PC-9 (cell line): ENCODE results near the gene LGALS9B. TPM values are rescaled to one million over a fixed set of nuclear protein-coding genes. Genes with fewer than 3 reads are reported as not detected.
"Not testable (repeated sequence)": the region's sequence is repeated elsewhere in the genome, so short reads cannot be mapped to it uniquely, and the experiment has no call there.

Experiments
- BruUV-seq: library from RNA; stranded (reverse); fragments of 400-500 nt; replicated peaks from 2 replicates; lab custom pipeline; 2021; lab: Mats Ljungman, UMichigan
- CTCF ChIA-PET: fragments of 300-600 bp; sonication (Branson Sonifier 250); formaldehyde crosslinking; loops from one replicate; lab custom pipeline; 2022; ENCODE audit warnings: antibody characterized with exemption; lab: Charles Lee
- POLR2A ChIA-PET: fragments of 300-600 bp; sonication (Branson Sonifier 250); formaldehyde crosslinking; loops from one replicate; lab custom pipeline; 2022; ENCODE audit warnings: antibody characterized with exemption; ENCODE audit not compliant: unreplicated experiment; lab: Charles Lee
- DNase-seq, 2 experiments: peaks; one replicate each; pipeline versions ENCODE4 v3.0.0 to v3.0.0-alpha.2; 2015 to 2022; ENCODE audit warnings: mixed read lengths in 1 of 2
- H2AFZ ChIP-seq: fragments of 200-600 bp; sonication (generic); 2 replicates; pipeline ENCODE4 v1.8.1; 2017; ENCODE audit warnings: antibody characterized with exemption
- H3F3A ChIP-seq: fragments of 200-600 bp; sonication (generic); 2 replicates; pipeline ENCODE4 v1.8.1; 2017; ENCODE audit warnings: antibody characterized with exemption, mild to moderate bottlenecking, low read depth; ENCODE audit not compliant: insufficient read depth
- H3K27ac ChIP-seq: fragments of 200-600 bp; sonication (generic); 2 replicates; pipeline ENCODE4 v1.6.1; 2016; ENCODE audit warnings: mixed run types
- H3K27me3 ChIP-seq: fragments of 200-600 bp; sonication (generic); 2 replicates; pipeline ENCODE4 v1.6.1; 2016; ENCODE audit warnings: low read depth, mixed run types; ENCODE audit not compliant: insufficient read depth
- H3K36me3 ChIP-seq: fragments of 200-600 bp; sonication (generic); 2 replicates; pipeline ENCODE4 v1.6.1; 2016; ENCODE audit warnings: low read depth, mixed run types
- H3K4me1 ChIP-seq: fragments of 200-600 bp; sonication (generic); replicated peaks from 2 replicates; pipeline ENCODE4 v1.6.1; 2016; ENCODE audit warnings: mixed run types; ENCODE audit not compliant: insufficient read depth
- H3K4me2 ChIP-seq: fragments of 200-600 bp; sonication (generic); 2 replicates; pipeline ENCODE4 v1.6.1; 2017; ENCODE audit warnings: mixed run types
- H3K4me3 ChIP-seq: fragments of 200-600 bp; sonication (generic); 2 replicates; pipeline ENCODE4 v1.6.1; 2016; ENCODE audit warnings: mixed run types
- H3K79me2 ChIP-seq: fragments of 200-600 bp; sonication (generic); 2 replicates; pipeline ENCODE4 v1.6.1; 2017; ENCODE audit warnings: low read depth, mixed run types
- H3K9me2 ChIP-seq: fragments of 200-600 bp; sonication (generic); 2 replicates; pipeline ENCODE4 v1.8.1; 2017; ENCODE audit warnings: mild to moderate bottlenecking; ENCODE audit not compliant: insufficient read depth
- H3K9me3 ChIP-seq: fragments of 200-600 bp; sonication (generic); 2 replicates; pipeline ENCODE4 v1.8.1; 2016; ENCODE audit warnings: low read depth; ENCODE audit not compliant: insufficient read depth
- H4K20me1 ChIP-seq: fragments of 200-600 bp; sonication (generic); 2 replicates; pipeline ENCODE4 v1.8.1; 2017; ENCODE audit not compliant: insufficient read depth
- intact Hi-C: fragments of 100-400 bp; cut with micrococcal nuclease; formaldehyde crosslinking; loops from one replicate; pipeline ENCODE4 v1.10.0; 2022; ENCODE audit not compliant: unreplicated experiment
- total RNA-seq: library from RNA; stranded (reverse); gene quantifications from 2 replicates; pipeline ENCODE4 v1.2.3, GENCODE V29; 2021

The LGALS9B gene
- total RNA-seq, 1 experiment from 2014 or later: 9.8 TPM

DNA sequence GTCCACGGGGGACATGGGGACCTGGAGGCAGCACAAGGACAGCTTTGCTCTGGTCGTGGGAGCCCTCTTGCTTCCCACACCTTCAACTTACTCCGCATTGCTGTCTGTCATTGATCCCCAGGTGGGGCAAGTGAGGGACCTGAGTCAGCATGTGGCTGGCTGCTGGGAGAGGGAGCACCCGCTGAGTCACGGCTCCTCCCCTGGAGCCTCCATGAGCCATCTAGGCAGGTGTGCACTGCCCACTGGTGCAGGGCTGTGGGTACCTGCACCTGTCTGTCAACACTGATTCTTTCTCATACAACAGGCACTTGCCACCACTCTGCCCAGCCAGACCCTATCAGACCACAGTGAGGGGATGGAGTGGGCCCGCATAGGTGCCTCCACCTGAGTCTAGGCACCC is 24.8 kb upstream of the LGALS9B start:
- CTCF ChIA-PET, H3K4me3 ChIP-seq, H3K9me3 ChIP-seq, H3K4me1 ChIP-seq, H3K27me3 ChIP-seq, H3K9me2 ChIP-seq, H3K27ac ChIP-seq, H4K20me1 ChIP-seq, H3K79me2 ChIP-seq, H3K36me3 ChIP-seq, H3F3A ChIP-seq, BruUV-seq, intact Hi-C loops, H2AFZ ChIP-seq, POLR2A ChIA-PET: not testable (repeated sequence)
- 0 out of 2 replicates have a peak overlapping the region, but pooled peaks have one; percentile 15 for H3K4me2 ChIP-seq
- peak; percentile 33 to 50 for DNase-seq

DNA sequence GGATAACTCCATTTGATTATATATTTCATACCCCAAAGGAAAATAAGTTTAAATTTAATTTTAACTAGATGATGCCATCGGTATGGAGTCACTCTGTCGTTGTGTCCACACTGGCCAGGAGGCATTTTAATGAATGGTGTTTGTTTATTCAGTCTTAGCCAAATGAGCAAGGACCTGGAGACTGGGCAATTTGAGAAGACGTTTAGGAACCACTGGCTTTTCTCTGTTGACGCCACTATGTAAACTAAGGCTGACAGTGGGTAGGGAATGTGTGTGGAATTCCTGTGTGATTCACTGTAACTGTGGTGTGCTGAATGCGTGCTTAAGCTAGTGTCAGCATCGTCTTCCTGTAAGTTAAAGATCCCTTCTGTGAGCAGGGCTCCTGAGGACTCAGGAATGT is 17.6 kb upstream of the LGALS9B start:
- H3K27me3 ChIP-seq, H3F3A ChIP-seq, H3K4me1 ChIP-seq, H3K4me3 ChIP-seq, intact Hi-C loops, H3K9me3 ChIP-seq, H2AFZ ChIP-seq, POLR2A ChIA-PET, CTCF ChIA-PET, H4K20me1 ChIP-seq, H3K36me3 ChIP-seq, H3K79me2 ChIP-seq, BruUV-seq, H3K9me2 ChIP-seq: not testable (repeated sequence)
- peak overlapping the region; percentile 41; the same call in 1 of the 2 replicates for H3K27ac ChIP-seq
- peak; percentile 16 to 88 for DNase-seq
- peak overlapping the region; percentile 67 for H3K4me2 ChIP-seq

DNA sequence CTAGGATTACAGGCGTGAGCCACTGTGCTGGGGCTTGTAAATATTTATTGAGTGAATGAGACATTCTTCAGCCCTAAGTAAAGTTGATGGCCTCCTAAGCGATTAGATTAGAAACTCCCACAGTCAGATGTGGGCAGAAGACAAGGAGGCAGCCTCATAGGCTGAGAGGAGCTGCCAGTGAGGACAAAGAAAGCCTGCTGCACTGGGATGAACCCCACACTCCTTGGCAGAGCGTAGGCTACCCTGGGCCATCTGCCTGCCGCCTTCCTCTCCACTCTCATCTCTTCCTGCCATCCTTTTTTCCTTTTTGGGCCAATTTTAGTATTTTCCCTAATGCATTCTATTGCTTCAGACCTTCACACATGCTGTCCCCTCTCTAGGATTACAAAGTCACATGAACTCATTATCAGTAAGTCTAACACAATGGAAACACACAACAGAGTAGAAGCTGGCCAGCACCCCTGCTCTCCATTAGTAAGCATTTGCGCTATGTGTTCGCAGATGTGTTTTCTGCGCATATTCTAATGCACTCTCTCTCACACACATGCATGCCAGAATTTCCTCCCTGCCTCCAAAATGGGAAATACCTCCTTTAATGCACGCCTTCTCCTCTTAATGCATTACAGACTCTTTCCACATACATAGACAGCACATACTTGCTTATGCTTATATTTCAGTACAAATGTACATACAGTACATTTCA is 12.7 kb upstream of the LGALS9B start:
- H3K79me2 ChIP-seq, H3K27me3 ChIP-seq, H3K4me2 ChIP-seq, H3K9me3 ChIP-seq, H4K20me1 ChIP-seq, H2AFZ ChIP-seq, BruUV-seq, CTCF ChIA-PET, POLR2A ChIA-PET, H3K27ac ChIP-seq, DNase-seq, H3F3A ChIP-seq, H3K36me3 ChIP-seq, H3K9me2 ChIP-seq, intact Hi-C loops, H3K4me3 ChIP-seq, H3K4me1 ChIP-seq: not testable (repeated sequence)

DNA sequence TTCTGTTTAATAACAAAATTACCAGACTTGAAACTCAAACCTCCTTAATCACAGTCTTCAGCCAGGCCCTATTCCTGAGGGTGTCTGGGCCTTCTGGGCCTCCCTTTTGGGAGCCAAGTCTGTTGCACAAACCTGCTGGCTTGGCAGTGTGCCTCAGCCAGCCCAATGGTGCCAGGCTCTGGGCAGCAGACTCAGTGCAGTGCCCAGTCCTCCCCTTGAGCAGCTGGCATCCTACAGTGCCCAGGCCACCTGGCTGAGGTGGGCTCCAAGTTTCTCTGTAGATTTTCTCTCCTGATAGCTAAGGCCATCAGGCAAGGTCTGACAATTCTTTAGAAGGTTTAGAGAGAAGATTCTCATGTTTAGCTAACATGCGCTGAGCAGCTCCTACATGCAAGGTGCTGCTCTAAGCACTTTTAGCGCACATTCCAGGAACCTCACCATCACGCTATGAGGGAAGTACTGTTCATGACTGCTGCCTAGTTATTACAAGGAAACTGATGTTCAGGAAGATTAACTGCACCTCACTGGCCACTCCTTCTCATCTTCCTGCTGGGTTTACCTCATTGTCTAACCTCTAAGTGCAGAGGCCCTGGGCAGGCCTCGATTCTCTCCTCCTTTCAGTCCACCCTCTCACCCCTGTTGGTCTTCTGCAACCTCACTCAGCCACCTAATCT is 10.2 kb upstream of the LGALS9B start:
- H3K36me3 ChIP-seq, DNase-seq, H3K4me2 ChIP-seq, intact Hi-C loops, BruUV-seq, H3K4me1 ChIP-seq, H2AFZ ChIP-seq, H3K4me3 ChIP-seq, CTCF ChIA-PET, H3K9me3 ChIP-seq, H3F3A ChIP-seq, H3K27ac ChIP-seq, H3K79me2 ChIP-seq, POLR2A ChIA-PET, H3K9me2 ChIP-seq, H3K27me3 ChIP-seq, H4K20me1 ChIP-seq: not testable (repeated sequence)

DNA sequence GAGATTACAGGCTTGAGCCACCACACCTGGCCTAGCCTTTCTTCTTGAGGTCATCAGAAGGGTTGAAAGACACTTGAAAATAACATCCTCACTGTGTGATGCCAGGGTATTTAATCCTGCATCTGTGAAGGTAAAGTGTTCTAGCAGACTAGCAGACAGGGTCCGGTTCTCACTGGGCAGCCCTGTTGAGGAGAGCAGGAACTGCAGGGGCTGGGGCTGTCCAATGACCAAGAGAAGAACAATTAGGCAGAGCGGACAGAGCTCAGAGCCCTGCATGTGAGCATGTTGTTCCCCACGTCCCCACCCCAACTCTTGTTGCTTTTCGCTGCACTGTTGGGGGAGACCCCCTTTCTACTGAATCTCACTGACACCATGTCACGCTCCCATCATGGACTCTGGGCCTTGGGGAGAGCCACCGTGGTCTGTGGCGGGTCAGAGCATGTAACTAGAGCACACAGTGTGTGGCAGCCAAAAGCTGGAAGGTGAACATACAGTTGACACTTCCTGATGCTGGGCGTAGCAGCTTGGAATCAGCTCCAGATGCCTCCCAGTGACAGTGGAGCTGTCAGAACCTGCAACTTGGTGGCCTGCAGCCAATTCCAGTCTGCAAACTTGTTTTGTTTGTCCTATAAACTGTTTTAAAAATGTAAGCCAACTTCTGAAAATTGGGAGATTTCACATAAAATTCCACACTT is 7.9 kb upstream of the LGALS9B start:
- intact Hi-C loops, H3K27me3 ChIP-seq, H3K4me1 ChIP-seq, H4K20me1 ChIP-seq, H3K4me2 ChIP-seq, POLR2A ChIA-PET, H3K9me3 ChIP-seq, H2AFZ ChIP-seq, H3K9me2 ChIP-seq, H3K79me2 ChIP-seq, CTCF ChIA-PET, H3K4me3 ChIP-seq, DNase-seq, H3K36me3 ChIP-seq, BruUV-seq, H3F3A ChIP-seq, H3K27ac ChIP-seq: not testable (repeated sequence)

DNA sequence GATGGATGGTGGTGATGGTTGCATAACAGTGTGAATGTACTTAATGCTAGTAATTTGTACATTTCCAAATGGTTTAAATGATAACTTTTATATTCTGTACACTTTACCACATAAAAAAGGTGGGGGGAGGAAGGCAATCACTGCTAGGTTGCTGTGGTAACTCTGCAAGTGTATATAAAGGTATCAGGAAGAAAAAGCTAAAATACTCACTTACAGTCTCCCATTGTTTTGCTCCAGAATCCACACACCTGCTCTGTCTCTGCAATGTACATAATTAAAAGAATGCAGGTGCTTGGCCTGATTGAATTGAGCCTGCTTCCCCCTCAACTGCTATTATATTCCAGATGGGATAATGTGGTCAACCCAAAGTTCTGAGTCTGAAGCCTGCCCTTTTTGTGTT is 6.7 kb upstream of the LGALS9B start:
- H3K4me2 ChIP-seq, H3K9me3 ChIP-seq, CTCF ChIA-PET, H2AFZ ChIP-seq, H3K79me2 ChIP-seq, H3F3A ChIP-seq, H3K27me3 ChIP-seq, H4K20me1 ChIP-seq, POLR2A ChIA-PET, H3K4me3 ChIP-seq, DNase-seq, BruUV-seq, intact Hi-C loops, H3K4me1 ChIP-seq, H3K9me2 ChIP-seq, H3K36me3 ChIP-seq, H3K27ac ChIP-seq: not testable (repeated sequence)

DNA sequence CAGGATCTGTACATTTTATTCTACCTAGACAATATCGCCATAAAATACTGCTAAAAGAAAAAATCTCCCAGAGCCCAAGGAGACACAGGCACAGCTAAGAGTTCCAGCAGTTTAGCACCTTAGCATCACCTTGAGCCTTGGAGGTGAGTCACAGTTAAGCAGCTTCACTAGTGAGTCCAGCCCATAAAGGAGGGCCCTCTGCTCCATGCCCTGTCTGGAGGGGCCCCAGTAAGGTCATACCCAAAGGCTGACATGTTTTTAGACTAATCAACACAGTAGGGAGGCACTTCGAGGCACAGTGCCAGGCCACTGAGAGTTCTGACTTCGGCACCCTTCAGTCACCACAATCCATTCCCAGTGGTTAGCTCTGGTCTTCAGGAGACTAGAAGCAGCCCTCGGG is 2.6 kb upstream of the LGALS9B start:
- intact Hi-C loops, DNase-seq, H3K9me3 ChIP-seq, CTCF ChIA-PET, H3K27me3 ChIP-seq, H2AFZ ChIP-seq, H3K9me2 ChIP-seq, BruUV-seq, POLR2A ChIA-PET, H3F3A ChIP-seq, H3K4me2 ChIP-seq, H3K79me2 ChIP-seq, H3K36me3 ChIP-seq, H4K20me1 ChIP-seq, H3K4me3 ChIP-seq: not testable (repeated sequence)
- Histone ChIP-seq H3K4me1 (peaks cover 15% of the 10 kb centered on the region), H3K27ac (peak overlapping the region; percentile 66; the same call in 1 of the 2 replicates)
